ENCODE measurements around the gene APOLD1. TPM values are rescaled to one million over a fixed set of nuclear protein-coding genes. Genes with fewer than 3 reads are reported as not detected.
"Not testable (repeated sequence)": the region's sequence is repeated elsewhere in the genome, so short reads cannot be mapped to it uniquely, and the experiment has no call there.

APOLD1 gene
- total RNA-seq, 6 donors from 2014 or later: 8.5 to 36.5 (median 15.6) TPM

- 83 to 90% methylated on average over 9 of the region's 9 CpGs for WGBS, 2 donors
- no peak for TF ChIP-seq POLR2AphosphoS5 (IDR thresholded peaks at IDR 0.05)
- no peak for TF ChIP-seq CTCF (IDR thresholded peaks at IDR 0.05)
- TF ChIP-seq POLR2A (IDR thresholded peaks at IDR 0.05): no peak
- no peak for TF ChIP-seq EP300 (IDR thresholded peaks at IDR 0.05)
- Histone ChIP-seq H3K36me3 (no peaks in the 10 kb centered on the region), H3K27me3 (no peaks in the 10 kb centered on the region), H3K4me3 (no peak overlapping the region), H3K27ac (no peak overlapping the region), H3K4me1 (peaks cover 14 to 17% (median 15%) of the 10 kb centered on the region in 4 donors), H3K9me3 (no peaks in the 10 kb centered on the region)
- no peak for ATAC-seq (ENCODE audit: low FRiP score in 2 of 2)
- no peak for DNase-seq
Measured at GRCh38 chr12:12800406-12801180, 15.1 kb downstream of the APOLD1 start.

- peak in 1 of 2 donors; percentile 35 for ATAC-seq (ENCODE audit: low FRiP score in 2 of 2)
- peaks cover 14 to 17% (median 15%) of the 10 kb centered on the region in 4 donors for H3K4me1 ChIP-seq
- H3K9me3 ChIP-seq, H3K27ac ChIP-seq, H3K36me3 ChIP-seq, DNase-seq, H3K4me3 ChIP-seq, H3K27me3 ChIP-seq: not testable (repeated sequence)
- 69 to 77% methylated on average over 4 of the region's 4 CpGs for WGBS, 2 donors
Measured at GRCh38 chr12:12801656-12802055, 16.2 kb downstream of the APOLD1 start.

GRCh38 chr12:12803186-12803585 lies 17.7 kb downstream of the APOLD1 start:
- TF ChIP-seq CTCF (IDR thresholded peaks at IDR 0.05) (no peak), EP300 (IDR thresholded peaks at IDR 0.05) (peak in 1 of 4 donors; percentile 66), POLR2AphosphoS5 (IDR thresholded peaks at IDR 0.05) (peak; percentile 75 to 79)
- H3K27ac ChIP-seq: peak overlapping the region in 3 of 4 donors; percentile 17 to 61 (median 30)
- DNase-seq: peak in 1 of 2 donors; percentile 92

GRCh38 chr12:12804011-12804410 lies 18.6 kb downstream of the APOLD1 start:
- no peaks in the 10 kb centered on the region for H3K27me3 ChIP-seq
- no peak overlapping the region for H3K4me3 ChIP-seq
- no peaks in the 10 kb centered on the region for H3K36me3 ChIP-seq
- no peaks in the 10 kb centered on the region for H3K9me3 ChIP-seq
- H3K27ac ChIP-seq: peak overlapping the region in 3 of 4 donors; percentile 17 to 61 (median 30)
- TF ChIP-seq POLR2A (IDR thresholded peaks at IDR 0.05): no peak
- TF ChIP-seq CTCF (IDR thresholded peaks at IDR 0.05): no peak
- no peak for TF ChIP-seq POLR2AphosphoS5 (IDR thresholded peaks at IDR 0.05)
- no peak for TF ChIP-seq EP300 (IDR thresholded peaks at IDR 0.05)
- no peak for ATAC-seq (ENCODE audit: low FRiP score in 2 of 2)
- 80 to 82% methylated on average over 6 of the region's 6 CpGs for WGBS, 2 donors
- peaks cover 29 to 35% (median 31%) of the 10 kb centered on the region in 4 donors for H3K4me1 ChIP-seq
- no peak for DNase-seq

More at GRCh38 chr12:12803186-12803585, 17.7 kb downstream of the APOLD1 start:
- peak; percentile 92 to 94 for ATAC-seq (ENCODE audit: low FRiP score in 2 of 2)
- Histone ChIP-seq H3K4me1 (peaks cover 22 to 26% (median 24%) of the 10 kb centered on the region in 4 donors), H3K27me3 (no peaks in the 10 kb centered on the region), H3K4me3 (no peak overlapping the region), H3K36me3 (no peaks in the 10 kb centered on the region), H3K9me3 (no peaks in the 10 kb centered on the region)
- 29 to 73% methylated on average over 2 of the region's 2 CpGs for WGBS, 2 donors

- Histone ChIP-seq H3K27ac (peak overlapping the region in 2 of 4 donors; percentile 17 to 61), H3K4me3 (no peak overlapping the region)
- 75 to 77% methylated on average over 6 of the region's 6 CpGs for WGBS, 2 donors
Measured at GRCh38 chr12:12804432-12804886, 19.0 kb downstream of the APOLD1 start.

More at GRCh38 chr12:12804432-12804886, 19.0 kb downstream of the APOLD1 start:
- TF ChIP-seq POLR2AphosphoS5 (IDR thresholded peaks at IDR 0.05) (no peak), POLR2A (IDR thresholded peaks at IDR 0.05) (no peak), CTCF (IDR thresholded peaks at IDR 0.05) (no peak), EP300 (IDR thresholded peaks at IDR 0.05) (no peak)
- ATAC-seq (ENCODE audit: low FRiP score in 2 of 2): peak in 1 of 2 donors; percentile 47
- no peaks in the 10 kb centered on the region for H3K36me3 ChIP-seq
- no peaks in the 10 kb centered on the region for H3K9me3 ChIP-seq
- DNase-seq: no peak
- peaks cover 32 to 39% (median 36%) of the 10 kb centered on the region in 4 donors for H3K4me1 ChIP-seq
- no peaks in the 10 kb centered on the region for H3K27me3 ChIP-seq
